BLaER1 treated with 17β-estradiol and CSF1 and Interleukin-3, amounts not matched to agents 10 nM and 100 nM (cell line): Measurements from ENCODE around the gene ADGRD2.

Experiments
- H3K27ac ChIP-seq, 11 experiments: shearing (Covaris generic); formaldehyde crosslinking; 2 replicates each; pipeline ENCODE4 v1.8.1; 2022
- H3K27me3 ChIP-seq, 11 experiments: shearing (Covaris generic); formaldehyde crosslinking; 2 replicates each; pipeline ENCODE4 v1.8.1; 2022
- H3K36me3 ChIP-seq, 11 experiments: shearing (Covaris generic); formaldehyde crosslinking; 2 replicates each; pipeline ENCODE4 v1.8.1; 2022
- H3K4me1 ChIP-seq, 10 experiments: shearing (Covaris generic); formaldehyde crosslinking; 2 replicates each; pipeline ENCODE4 v1.8.1; 2022
- H3K4me2 ChIP-seq, 11 experiments: shearing (Covaris generic); formaldehyde crosslinking; 2 replicates each; pipeline ENCODE4 v1.8.1; 2022
- H3K4me3 ChIP-seq, 10 experiments: shearing (Covaris generic); formaldehyde crosslinking; 2 replicates each; pipeline ENCODE4 v1.8.1; 2022
- H3K9ac ChIP-seq, 11 experiments: shearing (Covaris generic); formaldehyde crosslinking; 2 replicates each; pipeline ENCODE4 v1.8.1; 2022
- H3K9me3 ChIP-seq, 11 experiments: shearing (Covaris generic); formaldehyde crosslinking; replicated peaks in 1 of 11; 2 replicates each; pipeline ENCODE4 v1.8.1; 2022
- H4K20me1 ChIP-seq, 11 experiments: shearing (Covaris generic); formaldehyde crosslinking; 2 replicates each; pipeline ENCODE4 v1.8.1; 2022
- Cebpa-rat ChIP-seq, 11 experiments: shearing (Covaris generic); IDR thresholded peaks; 2 replicates each; pipeline ENCODE4 v1.8.1; 2022

The ADGRD2 gene

DNA sequence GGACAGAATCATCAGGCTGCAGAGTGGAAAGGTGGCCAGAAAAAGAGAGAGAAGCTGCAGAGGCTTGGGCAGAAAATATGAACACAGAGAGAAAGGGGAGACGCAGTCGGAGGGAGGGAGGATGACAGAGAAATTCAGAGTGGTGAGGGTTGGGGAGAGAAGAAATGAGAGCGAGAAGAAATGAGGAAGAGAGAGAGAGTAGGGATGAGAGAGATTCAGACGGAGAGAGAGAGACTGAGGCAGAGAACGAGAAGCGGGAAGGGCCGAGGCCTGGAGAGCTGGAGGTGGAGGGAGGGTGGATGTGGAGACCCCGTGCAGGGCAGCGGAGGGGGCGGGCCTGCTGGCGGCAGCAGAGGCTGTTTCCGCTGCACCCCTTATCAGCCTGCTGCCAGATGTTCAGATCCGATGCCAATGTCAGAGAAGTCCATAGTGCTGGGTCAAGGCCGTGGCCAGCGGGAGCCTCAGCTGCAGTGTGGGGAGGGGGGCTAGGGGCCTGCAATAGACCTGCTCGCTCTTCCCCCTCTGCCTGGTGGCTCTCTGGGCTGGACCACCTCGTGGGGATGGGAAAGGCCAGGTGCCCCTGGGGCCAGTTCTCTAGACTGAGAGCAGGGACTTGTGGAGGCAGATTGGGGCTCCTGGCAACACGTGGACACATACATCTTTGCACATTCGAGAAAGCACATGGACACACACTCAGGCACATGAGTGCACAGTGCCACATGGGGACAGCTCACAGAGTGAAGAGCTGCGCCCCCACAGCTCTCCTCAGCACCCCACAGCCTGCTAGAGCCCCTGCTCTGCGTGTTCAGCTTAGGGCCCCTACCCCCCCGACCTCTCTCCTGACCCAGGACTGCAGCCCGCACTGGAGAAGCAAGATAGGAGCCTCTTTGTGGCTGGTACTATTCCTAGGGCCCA is 61.9 kb downstream of the ADGRD2 start:
- TF ChIP-seq Cebpa-rat (IDR thresholded peaks at IDR 0.05) = no peak
- H3K4me2 ChIP-seq = peak overlapping the region; percentile 11 to 69 (median 37); a peak in 20 of 22 replicates
- peaks cover 0 to 9% (median 1%) of the 10 kb centered on the region in 11 experiments; a peak in 10 of 22 replicates for H3K27me3 ChIP-seq
- H3K4me1 ChIP-seq = peaks cover 21 to 27% (median 25%) of the 10 kb centered on the region in 10 experiments
- H3K9me3 ChIP-seq = no peaks in the 10 kb centered on the region
- H3K27ac ChIP-seq = no peak overlapping the region
- peaks cover 0 to 2% (median 0%) of the 10 kb centered on the region in 11 experiments; a peak in 1 of 22 replicates for H4K20me1 ChIP-seq
- H3K36me3 ChIP-seq = no peaks in the 10 kb centered on the region
- no peak overlapping the region; a peak in 1 of 22 replicates for H3K9ac ChIP-seq
- no peak overlapping the region for H3K4me3 ChIP-seq

DNA sequence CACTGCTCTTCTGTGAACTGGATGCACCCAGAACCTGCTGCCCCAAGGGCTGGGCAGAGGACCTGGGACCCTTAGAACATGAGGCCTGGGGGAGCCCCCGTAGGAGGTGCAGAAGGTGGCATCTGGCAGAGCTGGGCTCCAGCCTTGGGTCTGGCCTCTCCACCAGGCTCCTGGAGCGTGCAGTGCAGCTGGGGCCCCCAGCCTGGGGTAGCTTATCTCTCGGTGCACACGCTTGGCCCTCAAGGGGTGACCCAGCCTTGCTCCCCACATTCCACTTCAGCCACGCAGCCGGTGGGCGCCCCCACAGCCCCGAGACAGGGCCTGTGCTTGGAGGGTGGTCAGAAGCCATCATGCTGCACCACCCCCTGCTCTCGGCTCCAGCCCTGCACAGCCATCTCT is 62.6 kb downstream of the ADGRD2 start:
- Histone ChIP-seq H3K4me1 (peaks cover 21 to 27% (median 25%) of the 10 kb centered on the region in 10 experiments), H3K9ac (no peak overlapping the region), H3K4me3 (no peak overlapping the region), H4K20me1 (no peaks in the 10 kb centered on the region), H3K9me3 (no peaks in the 10 kb centered on the region), H3K36me3 (no peaks in the 10 kb centered on the region), H3K27me3 (peaks cover 0 to 3% (median 0%) of the 10 kb centered on the region in 11 experiments; a peak in 2 of 22 replicates), H3K4me2 (peak overlapping the region in 7 of 11 experiments; percentile 37 to 69 (median 54); a peak in 8 of 22 replicates), H3K27ac (no peak overlapping the region)
- no peak for TF ChIP-seq Cebpa-rat (IDR thresholded peaks at IDR 0.05)

DNA sequence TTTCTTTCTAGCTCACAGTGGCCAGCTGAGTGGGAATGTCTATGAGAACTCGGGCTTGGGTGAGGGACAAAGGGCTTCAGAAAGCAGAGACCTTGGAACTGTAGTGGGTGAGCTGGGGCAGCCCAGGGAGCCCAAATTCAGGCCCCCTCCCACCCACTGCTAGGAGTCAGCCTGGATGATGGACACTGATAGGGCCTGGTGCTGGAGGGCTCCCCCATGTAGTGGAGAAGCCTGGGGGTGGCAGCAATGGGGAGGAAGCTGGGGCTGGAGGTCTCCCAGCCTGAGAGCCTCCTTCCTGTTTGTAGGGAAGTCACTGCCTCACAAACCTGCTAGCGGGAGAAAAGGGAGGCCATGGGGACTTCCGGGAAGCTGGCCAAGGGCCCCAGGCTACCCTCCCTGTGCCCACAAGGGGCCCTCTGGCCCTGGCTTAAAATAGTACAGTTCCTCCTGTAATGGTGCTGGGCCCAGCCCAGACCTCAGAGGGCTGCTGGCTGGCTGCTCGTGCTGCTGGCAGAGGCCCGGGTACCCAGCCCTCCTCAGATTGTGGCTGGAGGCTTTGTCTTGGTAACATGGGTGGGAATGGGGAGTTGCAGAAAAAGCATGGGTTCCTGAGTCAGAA is 63.2 kb downstream of the ADGRD2 start:
- H3K4me2 ChIP-seq = peak overlapping the region; percentile 55 to 75 (median 69)
- no peaks in the 10 kb centered on the region for H3K36me3 ChIP-seq
- no peak for TF ChIP-seq Cebpa-rat (IDR thresholded peaks at IDR 0.05)
- H3K4me3 ChIP-seq = no peak overlapping the region
- no peaks in the 10 kb centered on the region for H3K27me3 ChIP-seq
- H3K27ac ChIP-seq = peak overlapping the region in 9 of 11 experiments; percentile 8 to 54 (median 32); a peak in 10 of 22 replicates
- H3K9ac ChIP-seq = no peak overlapping the region; a peak in 1 of 22 replicates
- H4K20me1 ChIP-seq = no peaks in the 10 kb centered on the region
- H3K9me3 ChIP-seq = no peaks in the 10 kb centered on the region
- peaks cover 21 to 27% (median 25%) of the 10 kb centered on the region in 10 experiments for H3K4me1 ChIP-seq

DNA sequence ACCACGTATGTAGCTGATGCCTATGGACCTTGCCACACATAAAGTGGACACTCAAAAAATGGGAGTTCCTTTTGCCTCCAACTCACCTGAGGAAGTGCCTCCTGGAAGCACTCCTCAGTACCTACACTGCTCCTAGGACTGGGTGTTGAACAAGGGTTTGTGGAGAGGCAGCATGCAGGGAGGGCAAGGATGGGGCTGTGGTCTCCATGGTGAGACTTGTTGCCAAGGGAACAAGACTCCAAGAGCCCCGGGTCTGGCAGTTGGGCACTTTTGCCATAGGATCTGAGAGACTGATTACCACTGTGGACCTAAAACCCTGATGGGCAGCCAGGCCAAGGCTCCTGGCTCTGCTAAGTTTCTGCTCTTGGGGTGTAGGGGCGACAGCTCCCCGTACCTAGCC is 63.9 kb downstream of the ADGRD2 start:
- TF ChIP-seq Cebpa-rat (IDR thresholded peaks at IDR 0.05) = no peak
- Histone ChIP-seq H3K36me3 (no peaks in the 10 kb centered on the region), H3K9ac (no peak overlapping the region), H3K9me3 (no peaks in the 10 kb centered on the region), H3K4me2 (peak overlapping the region; percentile 55 to 75 (median 69)), H3K4me1 (peaks cover 21 to 27% (median 25%) of the 10 kb centered on the region in 10 experiments), H4K20me1 (no peaks in the 10 kb centered on the region), H3K4me3 (no peak overlapping the region), H3K27ac (peak overlapping the region in 1 of 11 experiments; percentile 18; a peak in 1 of 22 replicates), H3K27me3 (no peaks in the 10 kb centered on the region)

DNA sequence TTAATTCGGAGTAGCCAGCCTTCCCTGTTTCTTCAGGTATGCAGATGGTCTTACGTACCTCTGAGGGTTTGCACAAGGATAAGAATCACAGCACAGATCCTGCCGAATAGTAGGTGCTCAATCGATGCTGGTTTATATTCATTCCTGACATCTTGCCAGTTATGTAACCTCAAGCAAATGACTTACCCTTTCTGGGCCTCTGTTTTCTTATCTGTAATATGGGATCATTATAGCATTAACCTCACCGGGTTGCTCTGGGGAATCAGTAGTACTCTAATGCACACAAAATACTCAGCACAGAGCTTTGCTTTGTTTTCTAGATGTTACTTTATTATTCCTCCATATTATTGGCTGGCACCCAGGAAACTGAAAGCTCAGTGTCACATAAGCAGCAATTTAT is 64.6 kb downstream of the ADGRD2 start:
- TF ChIP-seq Cebpa-rat (IDR thresholded peaks at IDR 0.05) = no peak
- H3K27ac ChIP-seq = no peak overlapping the region
- no peaks in the 10 kb centered on the region for H3K9me3 ChIP-seq

DNA sequence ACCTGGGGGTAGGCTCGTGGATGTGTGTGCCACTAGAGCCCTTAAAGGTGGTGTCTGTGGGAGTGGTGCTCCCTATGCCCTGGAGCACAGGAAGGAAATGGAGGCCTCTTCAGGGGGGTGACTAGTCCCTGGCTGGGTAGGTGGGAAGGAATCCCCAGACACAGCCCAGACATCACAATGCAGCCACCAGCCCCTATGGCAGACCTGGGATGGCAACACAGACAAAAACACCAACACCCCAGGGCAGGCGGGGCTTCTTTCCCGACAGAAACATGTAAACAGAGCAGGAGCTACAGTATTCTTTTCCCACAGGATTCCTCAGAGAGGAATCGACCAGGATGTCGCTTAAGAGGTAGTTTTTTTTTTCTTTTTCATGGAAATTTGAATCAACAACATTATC is 67.3 kb downstream of the ADGRD2 start:
- no peak for TF ChIP-seq Cebpa-rat (IDR thresholded peaks at IDR 0.05)
- Histone ChIP-seq H3K9me3 (no peaks in the 10 kb centered on the region), H3K4me3 (no peak overlapping the region), H3K27ac (no peak overlapping the region), H3K36me3 (no peaks in the 10 kb centered on the region; a peak in 1 of 22 replicates), H3K9ac (no peak overlapping the region), H3K4me2 (no peak overlapping the region), H3K27me3 (no peaks in the 10 kb centered on the region), H3K4me1 (peaks cover 9 to 16% (median 13%) of the 10 kb centered on the region in 10 experiments), H4K20me1 (no peaks in the 10 kb centered on the region)

More for the DNA sequence above, 64.6 kb downstream of the ADGRD2 start:
- H3K9ac ChIP-seq = no peak overlapping the region
- H3K4me1 ChIP-seq = peaks cover 21 to 27% (median 25%) of the 10 kb centered on the region in 10 experiments
- H4K20me1 ChIP-seq = no peaks in the 10 kb centered on the region
- H3K4me3 ChIP-seq = no peak overlapping the region
- no peaks in the 10 kb centered on the region for H3K27me3 ChIP-seq
- no peak overlapping the region for H3K4me2 ChIP-seq
- no peaks in the 10 kb centered on the region for H3K36me3 ChIP-seq

DNA sequence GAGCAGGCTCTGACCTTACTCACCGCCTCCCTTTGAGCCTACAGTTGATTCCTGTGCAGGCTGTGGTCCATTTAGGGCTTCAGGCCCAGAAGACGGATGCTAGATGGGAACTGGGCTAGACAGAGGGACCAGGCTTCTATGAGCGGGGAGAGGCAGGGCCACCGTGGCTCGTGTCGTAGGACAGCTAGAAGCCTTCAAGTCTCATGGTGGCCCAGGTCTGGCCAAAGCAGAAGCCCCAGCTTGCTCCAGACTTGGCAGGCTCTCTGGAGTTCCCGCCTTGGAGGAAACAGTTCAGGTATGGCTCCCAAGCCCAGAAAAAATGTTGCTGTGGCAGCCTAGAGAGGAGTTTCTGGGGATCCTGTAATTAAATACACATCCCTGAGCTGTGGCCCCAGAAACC is 67.9 kb downstream of the ADGRD2 start:
- H3K36me3 ChIP-seq = no peaks in the 10 kb centered on the region; a peak in 1 of 22 replicates
- peaks cover 8 to 12% (median 10%) of the 10 kb centered on the region in 10 experiments for H3K4me1 ChIP-seq
- H3K27ac ChIP-seq = no peak overlapping the region
- H4K20me1 ChIP-seq = no peaks in the 10 kb centered on the region
- TF ChIP-seq Cebpa-rat (IDR thresholded peaks at IDR 0.05) = no peak
- no peak overlapping the region for H3K4me3 ChIP-seq
- H3K9me3 ChIP-seq = no peaks in the 10 kb centered on the region
- no peaks in the 10 kb centered on the region for H3K27me3 ChIP-seq
- H3K4me2 ChIP-seq = no peak overlapping the region
- no peak overlapping the region for H3K9ac ChIP-seq

DNA sequence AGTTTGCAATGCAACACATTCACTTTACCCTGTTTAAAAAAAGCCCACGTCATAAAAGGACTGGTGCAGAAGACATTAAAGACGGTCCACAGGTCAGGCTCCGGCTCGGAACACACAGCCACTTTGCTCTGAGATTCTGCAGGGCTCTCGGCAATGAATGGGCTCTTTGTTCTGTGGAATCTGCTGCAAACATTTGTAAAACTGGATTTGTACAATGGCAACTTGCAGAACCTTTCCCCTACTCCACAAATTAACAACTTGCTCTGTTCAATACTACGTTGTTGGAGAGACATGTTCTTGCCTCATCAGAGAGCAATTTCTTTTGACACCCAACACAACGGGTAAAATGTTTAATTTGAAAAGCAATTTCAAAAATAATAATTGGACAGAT is 70.0 kb downstream of the ADGRD2 start:
- H3K27ac ChIP-seq = no peak overlapping the region
- H3K9me3 ChIP-seq = no peaks in the 10 kb centered on the region
- no peaks in the 10 kb centered on the region for H3K27me3 ChIP-seq
- H3K4me3 ChIP-seq = no peak overlapping the region
- H4K20me1 ChIP-seq = no peaks in the 10 kb centered on the region
- no peak overlapping the region for H3K9ac ChIP-seq
- no peak overlapping the region for H3K4me2 ChIP-seq
- peaks cover 0 to 4% (median 0%) of the 10 kb centered on the region in 11 experiments; a peak in 1 of 22 replicates for H3K36me3 ChIP-seq
- TF ChIP-seq Cebpa-rat (IDR thresholded peaks at IDR 0.05) = no peak
- H3K4me1 ChIP-seq = no peaks in the 10 kb centered on the region

DNA sequence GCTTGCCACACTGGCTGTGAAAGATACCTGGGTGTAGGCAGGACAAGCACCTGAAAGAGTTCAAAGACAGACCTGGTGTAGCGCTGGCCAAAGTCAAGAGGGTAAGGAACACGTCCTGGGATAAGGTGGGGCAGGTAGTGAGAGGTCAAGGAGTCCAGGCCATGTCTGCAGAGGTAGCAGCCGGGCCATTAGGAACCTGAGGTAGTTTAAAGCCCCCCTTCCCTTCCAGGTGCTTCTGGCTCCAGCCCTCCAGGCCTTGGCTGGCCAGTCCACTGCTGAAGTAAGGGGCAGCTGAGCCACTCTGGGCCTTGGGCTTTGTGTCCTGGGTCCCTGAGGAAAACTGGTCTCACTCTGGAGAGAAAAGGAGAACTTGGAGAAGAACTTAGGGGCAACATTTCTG is 70.9 kb downstream of the ADGRD2 start:
- H3K36me3 ChIP-seq = peaks cover 0 to 4% (median 0%) of the 10 kb centered on the region in 11 experiments; a peak in 1 of 22 replicates
- no peak overlapping the region for H3K4me2 ChIP-seq
- H3K9me3 ChIP-seq = no peaks in the 10 kb centered on the region
- no peak for TF ChIP-seq Cebpa-rat (IDR thresholded peaks at IDR 0.05)
- H3K4me3 ChIP-seq = no peak overlapping the region
- H3K27me3 ChIP-seq = no peaks in the 10 kb centered on the region
- H4K20me1 ChIP-seq = no peaks in the 10 kb centered on the region
- H3K27ac ChIP-seq = no peak overlapping the region
- H3K4me1 ChIP-seq = no peaks in the 10 kb centered on the region
- no peak overlapping the region for H3K9ac ChIP-seq
